Neural progenitor cell (in vitro differentiated cells): ENCODE results near the gene TRIO.

Experiments
- CTCF ChIP-seq: fragments of 200-600 bp; sonication (generic); IDR thresholded peaks from 2 replicates; pipeline ENCODE4 v1.5.1; 2017; ENCODE audit warnings: antibody characterized with exemption, mild to moderate bottlenecking
- EZH2 ChIP-seq: fragments of 200-600 bp; sonication (generic); IDR thresholded peaks from 2 replicates; pipeline ENCODE4 v1.6.1; 2017; ENCODE audit warnings: antibody characterized with exemption, mild to moderate bottlenecking, moderate library complexity
- EZH2phosphoT487 ChIP-seq: fragments of 200-600 bp; sonication (generic); IDR thresholded peaks from 2 replicates; pipeline ENCODE4 v1.6.1; 2017; ENCODE audit warnings: antibody characterized with exemption

DNA sequence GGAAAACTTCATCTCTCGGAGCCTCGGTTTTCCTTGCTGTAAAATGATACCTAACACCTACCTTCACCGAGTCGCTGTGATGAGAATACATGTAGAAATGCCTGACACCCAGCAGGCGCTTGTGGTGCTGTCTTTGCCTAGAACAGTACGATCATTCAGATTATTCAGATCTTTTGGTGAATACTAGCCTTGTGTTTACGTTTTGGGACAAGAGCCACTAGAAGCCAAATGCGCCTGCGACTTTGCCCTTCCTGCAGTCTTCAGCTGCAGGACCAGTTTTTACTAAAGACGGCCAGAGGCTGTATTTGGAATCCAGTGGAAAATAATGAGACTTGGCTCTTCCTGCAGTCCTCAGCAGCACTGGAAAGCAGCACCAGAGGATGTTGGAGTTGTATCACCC is 189.6 kb downstream of the TRIO start:
- TF ChIP-seq CTCF (no peak), EZH2 (no peak), EZH2phosphoT487 (no peak)
